Measurements from ENCODE around the gene PAK4.
"Not testable (repeated sequence)": the region's sequence is repeated elsewhere in the genome, so short reads cannot be mapped to it uniquely, and the experiment has no call there.

PAK4 gene

DNA sequence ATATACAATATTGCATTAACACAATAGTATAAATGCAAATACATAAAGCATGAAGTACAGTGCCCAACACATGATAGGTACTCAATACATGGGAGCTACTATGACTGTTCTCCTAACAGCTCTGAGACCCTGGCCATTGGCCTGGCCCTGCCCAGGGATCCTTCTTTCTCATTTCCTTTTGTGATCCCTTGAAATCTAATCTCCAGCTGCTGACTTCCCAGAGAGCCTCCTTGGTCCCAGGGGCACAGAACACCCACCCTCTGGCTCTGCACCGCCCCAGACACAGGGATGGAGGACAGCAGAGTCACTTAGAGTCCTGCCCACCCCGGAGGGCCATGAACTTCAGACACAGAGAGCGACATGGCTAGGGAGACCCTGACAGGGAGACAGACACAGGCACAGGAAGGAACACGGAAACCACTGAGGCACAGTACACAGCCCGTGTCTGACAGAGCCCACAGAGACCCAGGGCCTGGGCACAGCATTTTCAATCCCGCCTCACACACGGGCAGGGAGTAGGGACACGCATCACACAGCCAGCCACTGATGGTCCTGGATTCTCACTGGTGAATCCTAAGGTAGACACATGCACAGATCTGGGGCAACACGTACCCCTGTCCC is 82.7 kb downstream of the PAK4 start:
- DNase-seq = no peak

DNA sequence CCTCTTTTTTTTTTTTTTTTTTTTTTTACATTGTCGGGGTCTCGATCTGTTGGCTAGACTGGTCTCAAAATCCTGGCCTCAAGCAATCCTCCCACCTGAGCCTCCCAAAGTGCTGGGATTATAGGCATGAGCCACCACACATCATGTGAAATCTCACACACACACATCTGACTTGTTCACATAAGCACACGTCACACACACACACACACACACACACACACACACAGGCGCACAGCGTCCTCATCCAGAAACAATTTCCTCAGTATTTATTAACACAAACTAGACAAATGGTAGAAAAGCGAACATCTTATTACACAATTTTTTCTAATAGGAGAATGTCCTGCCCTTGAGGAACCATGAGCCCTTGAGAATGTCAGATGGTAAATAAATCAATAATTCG is 83.6 kb downstream of the PAK4 start:
- no peak for DNase-seq

GRCh38 chr19:39211731-39212374 is 86.3 kb downstream of the PAK4 start:
- no peak for DNase-seq

GRCh38 chr19:39212375-39212742 is 86.8 kb downstream of the PAK4 start:
- DNase-seq = no peak

DNA sequence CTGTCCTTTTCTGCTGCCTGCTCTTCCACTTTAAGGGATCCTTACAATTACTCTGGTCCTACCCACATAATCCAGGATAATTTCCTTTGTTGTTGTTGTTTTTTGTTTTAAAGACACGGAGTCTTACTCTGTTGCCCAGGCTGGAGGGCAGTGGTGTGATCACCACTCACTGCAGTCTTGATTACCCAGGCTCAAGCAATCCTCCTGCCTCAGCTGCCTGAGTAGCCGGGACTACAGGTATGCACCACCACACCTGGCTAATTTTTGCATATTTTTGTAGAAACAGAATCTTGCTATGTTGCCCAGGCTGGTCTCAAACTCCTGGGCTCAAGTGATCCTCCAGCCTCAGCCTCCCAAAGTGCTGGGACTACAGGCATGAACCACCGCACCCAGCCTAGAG is 89.7 kb downstream of the PAK4 start:
- DNase-seq = not testable (repeated sequence)

DNA sequence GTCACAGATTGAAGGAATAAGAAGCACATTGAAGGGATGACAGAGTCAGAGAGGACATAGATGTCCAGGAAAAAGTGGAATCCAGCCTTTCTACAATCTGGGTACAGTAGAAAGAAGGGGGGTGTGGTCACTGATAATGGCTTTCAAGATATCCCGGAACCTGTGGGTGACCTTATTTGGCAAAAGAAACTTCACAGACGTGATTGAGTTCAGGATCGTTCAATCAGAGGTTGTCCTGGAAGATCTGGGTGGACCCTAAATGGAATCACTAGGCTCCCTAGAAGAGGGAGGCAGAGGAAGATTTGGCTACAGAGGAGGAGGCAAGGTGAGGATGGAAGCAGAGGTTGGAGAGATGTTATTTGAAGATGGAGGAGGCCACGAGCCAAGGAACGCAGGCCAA is 91.5 kb downstream of the PAK4 start:
- no peak for DNase-seq

GRCh38 chr19:39218230-39219007 is 92.8 kb downstream of the PAK4 start:
- DNase-seq = no peak

DNA sequence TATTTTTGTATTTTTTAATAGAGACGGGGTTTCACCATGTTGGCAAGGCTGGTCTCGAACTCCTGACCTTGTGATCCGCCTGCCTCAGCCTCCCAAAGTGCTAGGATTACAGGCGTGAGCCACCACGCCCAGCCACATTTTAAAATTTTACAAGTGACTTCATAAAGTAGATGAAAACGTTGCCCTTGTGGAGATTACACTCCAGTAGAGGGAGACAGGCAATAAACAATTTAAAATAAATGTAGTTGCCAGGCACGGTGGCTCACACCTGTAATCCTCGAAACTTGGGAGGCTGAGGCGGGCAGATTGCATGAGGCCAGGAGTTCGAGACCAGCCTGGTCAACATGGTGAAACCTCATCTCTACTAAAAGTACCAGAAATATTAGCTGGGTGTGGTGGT is 93.5 kb downstream of the PAK4 start:
- not testable (repeated sequence) for DNase-seq

- no peak for DNase-seq
Measured at GRCh38 chr19:39223703-39224279, 98.2 kb downstream of the PAK4 start.

DNA sequence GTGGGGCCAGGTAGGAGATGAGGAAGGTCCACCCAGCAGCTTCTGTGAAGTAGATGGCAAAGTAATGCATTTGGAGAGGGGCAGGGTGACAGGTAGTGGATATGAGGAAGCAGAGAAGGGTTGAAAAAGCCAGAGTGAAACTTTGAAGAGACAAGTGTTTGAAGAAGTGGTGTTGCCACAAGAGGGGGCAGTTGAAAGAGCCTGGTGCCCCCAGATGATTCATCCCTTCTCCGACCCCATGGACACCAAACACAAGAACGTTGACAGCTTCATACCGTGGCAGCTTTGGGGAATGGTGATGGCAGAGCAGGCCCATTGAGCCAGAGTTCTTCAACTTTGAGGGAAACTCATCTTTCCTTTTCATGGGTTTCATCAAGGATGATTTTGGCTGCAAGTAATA is 99.3 kb downstream of the PAK4 start:
- no peak for DNase-seq

Measured in C1 segment of cervical spinal cord (tissue), 14 donors.